B cell (primary cell): ENCODE results near the gene TADA1.

ENCODE experiments used
- EZH2 ChIP-seq: IDR thresholded peaks from 2 replicates; pipeline ENCODE4 v1.6.1; 2012; ENCODE audit warnings: borderline replicate concordance, low read depth, mild to moderate bottlenecking, moderate library complexity, low read length; ENCODE audit not compliant: insufficient read depth, poor library complexity, severe bottlenecking
- TF ChIP-seq, protein P1 (sequence below): fragments of 200-600 bp; IDR thresholded peaks from one replicate; pipeline ENCODE4 v1.8.0; 2022; ENCODE audit warnings: antibody characterized with exemption, mild to moderate bottlenecking

DNA sequence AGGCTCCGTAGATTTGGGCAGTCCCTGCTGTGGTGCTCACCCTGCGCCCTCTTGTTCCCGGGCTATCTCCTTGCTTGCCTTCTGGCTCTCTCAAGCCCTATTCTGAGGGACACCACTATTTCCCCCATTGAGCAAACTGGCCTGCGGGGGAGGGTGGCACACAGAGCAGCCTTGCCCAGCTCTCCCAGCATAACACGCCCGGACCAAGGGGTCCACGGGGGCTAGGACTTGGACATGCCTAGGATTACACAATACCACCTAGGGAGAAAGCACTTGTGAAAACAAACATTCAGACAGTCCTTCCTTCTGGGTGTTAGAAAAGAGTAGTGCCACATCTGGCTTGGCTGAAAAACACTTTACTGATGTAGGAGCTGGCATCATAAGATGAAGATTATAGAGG lies 7.4 kb downstream of the TADA1 start:
- TF ChIP-seq, protein P1, sequence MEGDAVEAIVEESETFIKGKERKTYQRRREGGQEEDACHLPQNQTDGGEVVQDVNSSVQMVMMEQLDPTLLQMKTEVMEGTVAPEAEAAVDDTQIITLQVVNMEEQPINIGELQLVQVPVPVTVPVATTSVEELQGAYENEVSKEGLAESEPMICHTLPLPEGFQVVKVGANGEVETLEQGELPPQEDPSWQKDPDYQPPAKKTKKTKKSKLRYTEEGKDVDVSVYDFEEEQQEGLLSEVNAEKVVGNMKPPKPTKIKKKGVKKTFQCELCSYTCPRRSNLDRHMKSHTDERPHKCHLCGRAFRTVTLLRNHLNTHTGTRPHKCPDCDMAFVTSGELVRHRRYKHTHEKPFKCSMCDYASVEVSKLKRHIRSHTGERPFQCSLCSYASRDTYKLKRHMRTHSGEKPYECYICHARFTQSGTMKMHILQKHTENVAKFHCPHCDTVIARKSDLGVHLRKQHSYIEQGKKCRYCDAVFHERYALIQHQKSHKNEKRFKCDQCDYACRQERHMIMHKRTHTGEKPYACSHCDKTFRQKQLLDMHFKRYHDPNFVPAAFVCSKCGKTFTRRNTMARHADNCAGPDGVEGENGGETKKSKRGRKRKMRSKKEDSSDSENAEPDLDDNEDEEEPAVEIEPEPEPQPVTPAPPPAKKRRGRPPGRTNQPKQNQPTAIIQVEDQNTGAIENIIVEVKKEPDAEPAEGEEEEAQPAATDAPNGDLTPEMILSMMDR = no peak
- no peak for TF ChIP-seq EZH2
